Measurements from ENCODE around the gene C19orf25.
"Not testable (repeated sequence)": the region's sequence is repeated elsewhere in the genome, so short reads cannot be mapped to it uniquely, and the experiment has no call there.

Gene C19orf25

DNA sequence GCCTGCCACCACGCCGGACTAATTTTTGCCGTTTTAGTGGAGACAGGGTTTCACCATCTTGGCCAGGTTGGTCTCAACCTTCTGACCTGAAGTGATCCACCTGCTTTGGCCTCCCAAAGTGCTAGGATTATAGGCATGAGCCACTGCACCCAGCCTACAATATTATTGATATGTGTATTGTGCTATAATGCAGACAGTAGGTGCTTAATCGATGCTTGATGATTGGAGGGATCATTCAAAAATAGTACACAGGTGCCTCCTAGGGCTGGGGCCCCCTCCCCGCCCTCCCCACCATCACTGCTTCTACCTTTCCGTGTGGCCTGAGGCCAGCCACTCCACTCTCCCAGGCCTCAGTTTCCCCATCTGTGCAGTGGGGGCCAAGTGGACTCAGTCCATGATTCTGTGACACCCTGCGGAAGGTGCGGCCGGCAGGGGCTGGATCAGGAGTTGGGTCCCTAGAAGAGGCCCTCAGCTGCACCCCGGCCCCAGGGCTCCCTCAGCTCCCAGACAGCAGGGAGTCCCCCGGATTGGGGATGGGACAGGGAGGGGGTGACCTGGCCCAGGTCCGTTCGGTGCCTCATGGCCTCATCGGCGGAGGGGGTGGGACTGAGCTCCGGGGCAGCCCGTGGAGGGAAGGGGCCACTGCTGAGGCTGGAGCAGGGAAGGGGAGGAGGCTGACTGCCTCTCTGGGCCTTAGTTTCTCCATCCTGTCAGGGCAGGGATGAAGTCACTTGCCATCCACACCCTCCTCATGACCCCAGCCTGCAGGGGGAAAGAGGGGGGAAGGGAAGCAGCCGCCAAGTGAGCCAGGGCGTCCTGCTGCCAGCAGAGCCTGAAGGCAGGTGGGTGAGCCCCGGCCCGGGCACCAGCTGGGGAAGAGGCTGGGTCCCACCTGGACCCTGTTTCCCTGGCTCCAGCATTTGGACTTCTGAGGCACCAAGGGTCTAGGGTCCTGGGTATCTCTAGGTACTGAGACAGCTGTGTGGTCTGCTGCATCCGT, 32.6 kb upstream of the C19orf25 start:
- no peak for DNase-seq

DNA sequence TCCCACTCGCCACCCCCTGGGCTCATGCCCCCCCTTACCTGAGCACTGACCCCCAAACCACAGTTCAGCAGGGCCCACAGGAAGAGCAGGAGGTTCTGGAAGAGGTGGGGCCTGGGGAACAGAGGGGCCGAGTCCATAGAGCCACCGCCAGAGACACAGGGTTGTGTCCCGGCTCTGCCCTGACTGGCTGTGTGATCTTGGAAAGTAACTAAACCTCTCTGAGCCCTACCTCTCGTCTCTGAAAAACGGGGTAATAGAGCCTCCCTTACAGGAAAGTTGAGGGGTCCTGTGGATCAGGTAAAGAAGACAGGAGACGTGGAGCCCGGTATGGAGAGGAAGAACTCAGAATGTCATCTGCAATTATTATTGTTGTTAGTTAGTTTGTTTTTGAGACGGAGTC, 31.8 kb upstream of the C19orf25 start:
- no peak for DNase-seq

DNA sequence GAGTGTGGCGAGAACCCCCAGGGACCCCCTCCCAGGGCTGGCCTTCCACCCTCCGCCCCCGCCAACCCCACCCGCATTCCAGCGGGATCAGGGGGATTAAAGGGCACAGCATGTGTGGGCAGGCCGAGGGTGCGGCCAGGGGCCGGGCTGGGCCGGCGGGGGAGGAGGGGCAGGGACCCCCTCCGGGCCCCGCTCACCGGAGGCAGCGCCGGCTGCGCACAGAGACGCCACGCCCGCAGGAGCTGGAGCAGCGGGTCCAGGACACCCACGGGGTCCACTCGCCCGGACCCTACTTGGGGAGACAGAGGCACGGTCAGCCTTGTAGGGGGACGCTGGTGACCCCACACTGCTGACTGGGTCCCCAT, 31.4 kb upstream of the C19orf25 start:
- DNase-seq = no peak

DNA sequence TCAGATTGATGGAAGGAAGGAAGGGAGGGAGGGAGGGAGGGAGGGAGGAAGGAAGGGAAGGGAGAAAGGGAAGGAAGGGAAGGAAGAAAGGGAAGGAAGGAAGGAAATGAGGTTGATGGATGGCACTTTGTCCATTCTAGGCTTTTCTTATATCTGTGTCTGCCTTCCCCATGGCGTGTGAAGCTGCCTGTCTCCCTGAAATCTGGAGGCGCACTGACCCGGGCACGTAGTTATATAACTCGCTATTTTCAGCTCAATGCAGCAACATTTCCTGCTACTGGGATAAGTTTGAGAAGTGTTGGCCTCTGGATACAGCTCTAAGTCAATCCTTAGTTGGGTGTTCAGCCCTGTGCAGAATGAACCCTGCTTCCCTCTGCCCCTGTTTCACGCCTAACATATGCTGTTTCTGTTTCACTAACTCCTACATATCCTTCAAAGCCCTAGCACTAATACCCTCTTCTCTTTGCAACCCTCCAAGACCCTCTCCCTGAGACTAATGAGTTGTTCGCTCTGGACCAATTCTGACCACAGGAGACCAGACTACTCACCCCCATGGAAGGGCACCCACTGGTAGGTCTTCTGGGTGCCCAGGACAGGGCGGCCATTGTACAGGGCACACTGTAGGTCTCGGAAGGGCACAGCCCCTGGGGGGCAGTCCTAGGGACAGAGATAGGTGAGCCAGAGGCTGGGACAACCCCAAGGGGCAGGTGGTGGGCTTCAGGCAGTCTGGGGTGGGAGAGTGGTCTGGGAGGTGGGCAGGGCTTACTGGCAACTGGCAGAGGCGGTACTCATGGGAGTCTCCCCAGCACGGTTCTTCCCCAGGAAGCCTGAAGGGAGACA, 30.8 kb upstream of the C19orf25 start:
- no peak for DNase-seq

DNA sequence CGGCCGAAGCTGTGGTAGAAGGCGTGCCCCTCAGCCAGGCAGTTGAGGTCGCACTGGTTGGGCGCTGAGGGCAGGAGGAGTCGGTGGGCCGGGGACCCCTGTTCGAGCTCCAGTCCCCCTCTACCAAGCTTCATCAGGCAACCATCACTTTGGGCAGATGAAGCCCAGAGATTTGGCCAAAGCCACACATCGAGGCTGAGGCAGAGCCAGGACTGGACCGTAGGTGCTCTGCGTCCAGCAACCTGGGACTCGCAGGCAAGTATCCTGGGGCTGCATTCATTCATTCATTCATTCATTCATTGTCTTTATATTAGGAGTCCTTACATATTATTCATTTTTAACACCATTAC, 29.5 kb upstream of the C19orf25 start:
- DNase-seq = no peak

DNA sequence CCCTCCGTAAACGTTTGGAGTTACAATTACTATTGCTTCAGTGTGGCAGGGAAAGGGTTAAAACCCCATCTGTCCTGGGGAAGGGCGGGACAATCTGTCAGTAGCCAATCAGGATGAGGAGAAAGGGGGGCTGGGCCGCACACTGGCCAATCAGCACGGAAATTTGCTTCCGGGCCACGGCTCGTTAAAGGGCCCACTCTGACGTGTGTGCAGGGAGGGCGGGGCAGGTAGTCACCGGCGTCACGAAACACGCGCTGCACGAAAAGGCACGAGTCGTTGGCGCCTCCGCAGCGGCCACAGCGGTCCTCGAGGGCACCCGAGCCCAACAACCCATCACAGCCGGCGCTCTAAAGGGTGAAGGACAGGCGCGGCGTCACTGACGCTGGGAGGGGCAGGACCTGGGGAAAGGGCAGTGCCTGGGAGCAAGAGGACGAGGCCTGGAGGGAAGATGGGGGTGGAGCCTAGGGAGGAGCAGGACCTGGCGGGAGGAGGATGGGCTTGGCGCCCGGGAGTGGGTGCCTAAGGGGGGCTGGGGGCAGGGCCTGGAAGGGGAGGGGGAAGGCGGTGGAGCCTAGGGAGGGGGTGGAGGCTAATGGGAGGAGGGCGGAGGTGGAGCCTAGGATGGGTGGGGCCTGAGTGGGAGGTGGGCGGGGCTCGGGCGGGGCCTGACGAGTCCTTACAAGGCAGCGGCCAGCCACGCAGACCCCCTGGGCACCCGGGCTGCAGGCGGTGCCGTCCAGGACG, 28.9 kb upstream of the C19orf25 start:
- peak; percentile 89 to 95 (median 92) for DNase-seq

DNA sequence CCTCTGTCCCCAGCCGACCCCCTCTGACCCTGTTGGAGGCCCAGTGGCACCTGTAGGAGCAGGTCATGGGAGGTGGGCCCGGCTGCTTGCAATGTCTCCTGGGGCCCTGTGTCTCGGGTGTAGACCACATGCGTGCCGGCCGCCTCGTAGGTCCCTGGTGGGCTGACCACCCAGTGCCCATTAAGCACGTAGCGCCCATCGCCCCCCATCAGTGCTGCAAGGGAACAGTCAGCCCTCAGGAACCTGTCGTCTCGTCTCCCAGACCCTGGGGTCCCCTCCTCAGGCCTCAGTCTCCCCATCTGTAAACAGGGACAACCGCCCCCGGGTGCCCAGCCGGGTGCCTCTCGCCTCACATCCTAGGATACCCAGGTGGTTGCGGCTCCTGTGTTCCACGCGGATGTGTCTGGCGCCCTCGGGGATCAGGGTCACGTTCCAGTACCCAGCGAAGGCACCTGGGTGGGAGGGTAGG, 28.2 kb upstream of the C19orf25 start:
- DNase-seq = no peak

DNA sequence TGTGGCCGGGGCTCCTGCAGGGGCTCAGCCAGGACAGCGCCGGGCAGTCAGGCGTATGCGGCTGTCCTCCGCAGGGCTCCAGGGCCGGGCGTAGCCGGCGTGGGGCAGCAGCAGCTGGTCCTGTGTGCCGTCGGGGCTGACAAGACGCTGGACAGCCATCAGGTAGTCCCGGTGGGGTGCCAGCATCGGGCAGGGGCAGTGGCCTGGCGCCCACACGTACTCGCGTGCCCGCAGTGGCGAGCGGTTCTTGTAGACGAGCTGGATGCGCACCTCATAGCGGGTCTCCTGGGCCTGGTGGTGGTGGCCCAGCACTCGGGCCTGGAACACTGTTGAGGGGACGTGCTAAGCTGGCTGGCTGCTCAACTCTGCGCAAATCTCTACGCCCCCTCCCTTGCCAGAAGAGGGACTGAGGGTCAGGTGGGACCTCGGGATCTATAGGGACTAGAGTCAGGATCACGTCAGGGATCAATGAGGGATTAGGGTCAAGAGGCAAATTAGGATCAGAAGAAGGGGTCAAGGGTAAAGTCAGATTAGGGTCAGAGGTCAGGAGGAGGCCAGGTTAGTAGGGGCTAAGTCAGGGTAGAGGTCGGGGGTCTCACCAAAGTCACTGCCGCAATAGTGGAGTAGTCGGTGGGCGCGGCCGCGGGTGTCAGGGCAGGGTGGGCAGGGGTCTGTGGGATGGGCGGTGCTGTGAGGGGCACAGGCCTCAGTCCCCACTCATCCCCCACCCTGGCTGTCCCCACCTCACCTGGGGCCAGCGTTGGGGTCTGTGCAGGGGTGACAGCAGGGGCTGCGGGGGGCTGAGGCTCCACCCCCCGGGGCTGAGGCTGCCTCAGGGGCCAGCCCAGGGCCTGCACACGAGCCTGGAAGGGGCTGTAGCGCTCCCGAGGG, 27.2 kb upstream of the C19orf25 start:
- DNase-seq = no peak

DNA sequence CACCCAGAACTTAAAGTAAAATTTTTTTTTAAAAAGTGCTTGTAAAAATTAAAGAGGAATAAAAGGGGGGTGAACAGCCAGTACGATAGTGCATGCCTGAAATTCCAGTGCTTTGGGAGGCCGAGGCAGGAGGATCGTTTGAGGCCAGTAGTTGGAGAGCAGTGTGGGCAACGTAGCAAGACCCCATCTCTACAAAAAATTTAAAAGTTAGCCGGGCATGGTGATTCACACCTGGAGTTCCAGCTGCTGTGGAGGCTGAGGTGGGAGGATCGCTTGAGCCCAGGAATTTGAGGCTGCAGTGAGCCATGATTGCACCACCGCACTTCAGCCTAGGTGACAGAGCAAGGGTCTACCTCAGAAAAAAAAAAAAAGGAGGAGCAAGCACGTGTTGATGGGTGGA, 26.0 kb upstream of the C19orf25 start:
- DNase-seq = no peak

DNA sequence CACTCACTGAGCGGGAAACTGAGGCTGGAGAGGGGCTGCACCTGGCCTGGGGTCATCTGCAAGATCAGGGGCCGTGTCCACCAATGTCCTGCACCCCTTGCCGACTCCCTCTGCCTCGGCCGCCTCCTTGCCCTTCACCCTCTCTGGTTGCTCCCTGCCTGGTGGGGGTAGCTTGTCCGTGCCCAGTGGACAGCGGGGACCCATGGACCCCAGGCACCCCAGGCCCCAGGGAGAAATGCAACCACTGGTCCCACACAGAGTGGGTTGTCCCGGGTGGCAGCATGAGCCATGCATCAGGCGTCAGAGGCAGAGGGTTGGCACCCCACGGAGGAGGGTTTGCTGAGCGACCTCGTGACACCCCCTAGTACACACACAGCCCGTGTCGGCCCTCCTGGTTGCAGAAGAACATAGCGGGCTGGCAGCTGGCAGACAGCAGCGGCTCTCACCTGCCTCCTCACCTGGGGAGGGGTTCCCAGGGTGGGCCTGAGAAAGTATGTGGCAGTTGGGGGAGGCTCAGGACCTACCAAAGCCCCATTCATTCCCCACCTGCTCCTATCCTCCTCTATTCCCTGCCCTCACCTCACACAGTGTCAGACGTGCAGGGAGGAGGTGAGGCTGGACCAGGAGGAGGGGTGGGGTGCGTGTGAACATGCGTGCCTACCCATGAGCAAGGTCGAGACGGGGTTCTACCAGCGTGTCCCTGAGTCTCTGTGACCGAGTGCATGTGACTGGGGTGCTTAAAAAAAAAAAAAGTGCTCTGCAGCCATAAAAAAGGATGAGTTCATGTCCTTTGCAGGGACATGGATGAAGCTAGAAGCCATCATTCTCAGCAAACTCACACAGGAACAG, 25.1 kb upstream of the C19orf25 start:
- DNase-seq = no peak

DNA sequence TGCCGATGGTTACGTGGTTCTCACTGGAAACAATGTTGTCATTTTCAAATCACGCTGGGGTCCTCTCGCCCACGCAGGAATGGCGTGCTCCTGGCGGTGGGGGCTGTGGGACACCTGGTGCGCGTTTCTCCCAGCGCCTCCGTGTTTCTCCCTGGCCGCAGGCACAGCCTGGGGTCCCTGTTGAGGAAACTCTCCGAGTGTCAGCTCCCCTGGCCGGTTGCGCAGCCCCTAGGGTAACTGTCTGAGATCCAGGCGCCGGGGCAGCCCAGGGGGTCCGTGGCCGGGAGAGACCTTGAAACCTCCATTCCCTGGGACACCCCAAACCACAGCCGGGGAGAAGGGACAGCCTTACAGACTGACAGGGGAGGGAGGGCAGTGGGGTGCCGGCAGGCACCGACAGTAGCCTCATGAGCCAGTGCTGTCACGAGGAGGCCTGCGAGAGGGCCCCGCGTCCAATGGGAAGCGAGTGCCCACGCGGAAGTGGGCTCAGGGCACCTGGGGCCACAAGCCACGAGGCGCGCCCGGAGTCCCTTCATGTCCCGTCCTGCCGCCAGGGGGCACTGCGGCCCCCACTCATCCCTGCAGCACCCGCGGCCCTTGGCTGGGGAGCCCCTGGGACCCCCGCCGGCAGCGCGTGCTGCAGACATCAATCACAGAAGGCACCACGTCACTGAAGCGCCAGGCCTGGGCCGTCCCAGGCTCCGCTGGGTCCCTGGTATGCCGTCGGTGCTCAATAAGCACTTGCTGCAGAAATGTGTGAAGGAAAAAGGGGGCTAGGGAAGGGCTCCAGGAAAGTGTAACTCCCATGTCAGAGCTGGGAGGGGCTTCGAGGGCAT, 24.3 kb upstream of the C19orf25 start:
- DNase-seq = peak in 4 of 6 experiments; percentile 52 to 60 (median 57)

DNA sequence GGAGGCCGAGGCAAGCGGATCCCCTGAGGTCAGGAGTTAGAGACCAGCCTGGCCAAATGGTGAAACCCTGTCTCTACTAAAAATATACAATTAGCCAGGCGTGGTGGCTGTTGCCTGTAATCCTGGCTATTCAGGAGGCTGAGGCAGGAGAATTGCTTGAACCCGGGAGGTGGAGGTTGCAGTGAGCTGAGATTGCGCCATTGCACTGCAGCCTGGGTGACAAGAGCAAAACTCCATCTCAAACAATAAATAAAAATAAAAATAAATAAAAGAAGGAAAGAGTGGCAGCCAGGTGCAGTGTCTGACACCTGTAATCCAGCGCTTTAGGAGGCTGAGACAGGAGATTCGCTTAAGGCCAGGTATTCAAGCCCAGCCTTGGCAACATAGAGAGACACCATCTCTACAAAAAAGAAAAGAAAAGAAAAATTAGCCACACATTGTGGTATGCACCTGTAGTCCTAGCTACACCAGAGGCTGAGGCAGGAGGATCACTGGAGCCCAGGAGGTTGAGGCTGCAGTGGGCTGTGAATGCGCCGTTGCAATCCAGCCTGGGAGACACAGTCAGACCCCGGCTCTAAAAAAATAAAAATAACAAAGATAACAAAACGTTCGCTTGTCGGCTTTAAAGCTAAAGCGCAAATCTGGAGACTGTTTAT, 23.5 kb upstream of the C19orf25 start:
- no peak for DNase-seq

DNA sequence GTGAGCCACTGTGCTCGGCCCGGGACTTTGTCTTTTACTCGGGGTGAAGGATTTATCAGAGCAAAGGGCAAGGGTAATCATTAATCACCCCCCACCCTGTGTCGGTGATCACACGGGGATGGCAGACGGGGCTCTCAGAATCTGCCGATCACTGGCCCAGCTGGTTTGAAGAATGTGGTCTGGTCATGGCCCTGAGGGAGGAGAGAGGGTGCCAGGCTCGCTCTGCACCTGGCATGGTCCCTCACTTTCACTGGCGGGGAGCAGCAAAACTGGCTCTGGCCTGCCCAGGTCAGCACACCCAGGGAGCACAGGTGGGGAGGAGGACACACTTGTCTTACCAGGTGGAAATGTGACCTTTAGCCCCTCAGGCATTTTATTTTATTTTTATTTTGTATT, 22.2 kb upstream of the C19orf25 start:
- DNase-seq = no peak

DNA sequence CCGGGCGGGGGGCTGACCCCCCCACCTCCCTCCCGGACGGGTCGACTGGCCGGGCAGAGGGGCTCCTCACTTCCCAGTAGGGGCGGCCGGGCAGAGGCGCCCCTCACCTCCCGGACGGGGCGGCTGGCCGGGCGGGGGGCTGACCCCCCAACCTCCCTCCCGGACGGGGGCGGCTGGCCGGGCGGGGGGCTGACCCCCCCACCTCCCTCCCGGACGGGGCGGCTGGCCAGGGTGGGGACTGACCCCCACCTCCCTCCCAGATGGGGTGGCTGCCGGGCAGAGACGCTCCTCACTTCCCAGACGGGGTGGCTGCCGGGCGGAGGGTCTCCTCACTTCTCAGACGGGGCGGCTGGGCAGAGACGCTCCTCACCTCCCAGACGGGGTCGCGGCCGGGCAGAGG, 20.2 kb upstream of the C19orf25 start:
- DNase-seq = not testable (repeated sequence)

DNA sequence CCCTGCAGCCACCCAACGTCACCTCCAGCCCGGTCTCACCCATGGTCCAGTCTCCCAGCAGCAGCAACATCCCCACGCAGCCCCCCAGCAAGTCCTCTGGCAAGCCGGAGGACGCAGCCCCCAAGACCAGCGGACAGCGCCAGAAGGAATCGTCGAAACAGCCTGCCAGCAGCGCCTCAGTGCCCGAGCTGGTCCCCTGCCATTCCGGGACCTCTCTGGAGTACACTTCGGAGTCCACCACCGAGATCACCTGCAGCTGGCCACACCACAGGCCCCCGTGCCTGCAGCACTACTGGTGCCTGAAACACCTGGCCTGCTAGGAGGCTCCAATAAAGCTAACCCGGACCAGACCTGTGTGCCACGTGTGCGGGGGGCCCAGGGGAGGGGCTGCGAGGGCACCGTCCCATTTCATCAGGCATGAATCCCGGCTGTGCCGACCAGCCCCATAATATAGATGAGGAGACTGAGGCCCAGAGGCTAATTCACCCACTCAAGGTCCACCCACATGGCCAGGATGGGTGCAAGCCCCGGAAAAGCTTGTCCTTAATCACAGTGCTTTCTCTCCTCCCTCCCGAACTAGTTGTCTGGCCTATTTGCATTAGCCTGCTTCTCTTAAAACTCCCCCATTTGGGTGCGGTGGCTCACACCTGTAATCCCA, 18.7 kb upstream of the C19orf25 start:
- DNase-seq = no peak

DNA sequence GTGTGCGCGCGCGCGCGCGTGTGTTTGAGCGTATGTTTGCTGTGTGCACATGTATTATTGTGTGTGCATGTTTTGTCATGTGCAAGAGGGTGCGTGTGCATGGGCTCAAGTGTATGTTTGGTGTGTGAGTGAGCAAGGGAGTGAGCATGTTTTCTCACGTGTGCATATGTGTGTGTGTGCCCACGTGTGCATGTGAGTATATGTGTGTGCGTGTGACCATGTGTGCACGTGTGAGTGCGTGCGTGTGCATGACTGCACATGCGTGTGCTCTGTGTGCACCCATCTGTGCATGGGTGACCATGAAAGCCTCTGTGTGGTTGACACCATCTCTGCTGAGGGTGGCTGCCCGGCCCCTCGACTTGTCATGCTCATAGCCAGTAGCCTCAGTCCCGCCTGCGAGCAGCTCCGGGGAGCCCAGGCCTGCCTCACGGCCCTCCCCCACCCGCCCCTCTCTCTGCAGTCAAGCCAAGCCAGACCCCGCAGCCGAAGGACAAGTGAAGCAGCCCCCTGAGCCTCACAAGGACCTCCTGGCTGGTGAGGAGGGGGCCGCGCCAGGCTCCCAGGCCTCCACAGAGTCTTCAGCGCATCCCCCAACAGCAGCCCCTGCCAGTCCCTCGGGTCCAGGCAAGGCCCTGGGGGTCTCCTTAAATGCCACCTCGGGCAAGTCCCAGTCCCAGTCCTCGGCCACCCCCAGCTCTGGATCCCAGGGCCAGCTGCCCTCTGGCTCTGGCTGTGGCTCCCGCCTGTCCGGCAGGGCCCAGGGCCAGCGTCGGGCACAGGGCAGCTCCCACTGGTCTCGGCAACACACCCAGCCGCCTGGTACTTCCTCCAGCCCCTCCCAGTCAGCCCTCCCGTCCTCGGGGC, 17.9 kb upstream of the C19orf25 start:
- no peak for DNase-seq

DNA sequence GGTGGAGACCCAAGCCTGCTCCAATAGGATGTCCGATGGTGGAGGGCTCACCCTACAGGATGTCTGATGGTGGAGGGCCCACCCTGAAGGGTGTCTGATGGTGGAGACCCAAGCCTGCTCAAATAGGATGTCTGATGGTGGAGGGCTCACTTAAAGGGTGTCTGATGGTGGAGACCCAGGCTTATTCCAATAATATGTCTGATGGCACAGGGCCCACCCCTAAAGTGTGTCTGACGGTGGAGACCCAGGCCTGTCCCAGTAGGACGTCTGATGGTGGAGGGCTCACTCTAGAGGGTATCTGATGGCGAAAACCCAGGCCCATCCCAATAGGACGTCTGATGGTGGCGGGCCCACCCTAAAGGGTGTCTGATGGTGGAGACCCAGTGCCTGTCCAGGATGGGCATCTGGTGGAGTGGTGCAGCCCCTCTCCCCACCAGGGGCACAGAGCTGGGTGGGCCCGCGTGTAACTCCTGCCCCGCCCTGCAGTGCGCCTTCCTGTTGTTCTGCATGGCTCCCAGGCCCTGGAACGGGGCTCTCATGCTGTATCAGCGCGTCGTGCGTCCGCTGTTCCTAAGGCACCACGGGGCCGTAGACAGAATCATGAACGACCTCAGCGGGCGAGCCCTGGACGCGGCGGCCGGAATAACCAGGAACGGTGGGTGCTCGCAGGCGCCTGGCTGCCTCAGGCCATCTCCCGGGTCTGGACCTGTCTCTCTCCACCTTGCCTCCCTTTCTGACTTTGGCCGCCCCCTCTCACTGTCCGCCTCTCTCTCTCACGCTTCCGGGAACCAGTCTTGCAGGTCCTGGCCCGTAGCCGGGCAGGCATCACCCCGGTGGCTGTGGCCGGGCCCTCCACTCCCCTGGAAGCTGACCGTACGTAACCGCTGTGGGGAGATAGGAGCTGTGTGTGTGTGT, 17.0 kb upstream of the C19orf25 start:
- DNase-seq = no peak
